ENCODE measurements around the gene APAF1.

The APAF1 gene

DNA sequence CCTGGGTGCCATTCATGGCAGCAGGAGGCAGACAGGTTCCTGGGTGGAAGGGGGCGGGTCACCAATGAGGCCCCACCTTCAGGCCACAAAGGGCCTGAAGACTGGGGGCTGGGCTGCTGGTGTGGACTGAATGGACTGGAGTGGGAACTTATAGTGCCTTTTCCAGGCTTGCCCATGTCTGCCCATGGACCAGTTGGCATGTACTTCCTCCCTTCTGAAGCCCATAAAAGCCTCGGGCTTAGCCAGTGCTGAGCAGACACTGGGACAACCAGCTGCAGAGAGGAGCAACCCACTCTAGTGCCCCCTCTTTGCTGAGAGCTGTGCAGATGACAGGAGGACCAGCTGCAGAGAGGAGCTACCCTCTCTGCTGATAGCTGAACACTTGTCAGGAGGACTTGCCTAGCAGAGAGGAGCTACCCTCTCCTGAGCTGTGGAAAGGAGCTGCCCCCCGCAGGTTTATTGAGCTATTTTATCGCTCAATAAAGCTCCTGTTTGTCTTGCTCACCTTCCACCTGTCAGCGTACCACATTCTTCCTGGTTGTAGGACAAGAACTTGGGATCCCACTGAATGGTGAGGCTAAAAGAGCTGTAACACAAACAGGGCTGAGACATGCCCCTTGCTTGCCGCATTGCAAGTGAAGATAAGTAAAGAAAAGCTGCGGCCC lies 34.0 kb downstream of the APAF1 start:
- Histone ChIP-seq H3K27ac (ENCODE audit: extremely low read depth, low read depth, low read length) (no peak overlapping the region), H3K9me3 (ENCODE audit: control insufficient read depth, insufficient read depth, low read depth, low read length) (no peaks in the 10 kb centered on the region), H3K4me1 (ENCODE audit: control insufficient read depth, insufficient read depth, low read length) (no peaks in the 10 kb centered on the region), H3K4me3 (ENCODE audit: low read depth, low read length) (no peak overlapping the region), H3K36me3 (ENCODE audit: control insufficient read depth in 2 of 2, insufficient read depth in 1 of 2, low read length in 2 of 2) (peaks cover 34 to 76% of the 10 kb centered on the region in 2 experiments)
- TF ChIP-seq TRIM28 (IDR thresholded peaks at IDR 0.05; ENCODE audit: borderline replicate concordance, low read length) (no peak), ZNF146 (tag by site-specific recombination; IDR thresholded peaks at IDR 0.05) (no peak), ZNF341 (tag by site-specific recombination; IDR thresholded peaks at IDR 0.05; ENCODE audit: low read depth) (no peak), ZSCAN23 (tag by site-specific recombination; IDR thresholded peaks at IDR 0.05) (no peak), ZNF24 (tag by site-specific recombination; IDR thresholded peaks at IDR 0.05) (no peak), ZNF521 (tag by site-specific recombination; IDR thresholded peaks at IDR 0.05) (no peak), ZFP3 (tag by site-specific recombination; IDR thresholded peaks at IDR 0.05; ENCODE audit: low read depth) (no peak), ZFP37 (tag by site-specific recombination; IDR thresholded peaks at IDR 0.05) (no peak), ZFP41 (tag by site-specific recombination; IDR thresholded peaks at IDR 0.05; ENCODE audit: borderline replicate concordance) (no peak), ZNF48 (tag by site-specific recombination; IDR thresholded peaks at IDR 0.05) (no peak), ZNF169 (tag by site-specific recombination; IDR thresholded peaks at IDR 0.05) (no peak)
- TF ChIP-seq, protein P1, sequence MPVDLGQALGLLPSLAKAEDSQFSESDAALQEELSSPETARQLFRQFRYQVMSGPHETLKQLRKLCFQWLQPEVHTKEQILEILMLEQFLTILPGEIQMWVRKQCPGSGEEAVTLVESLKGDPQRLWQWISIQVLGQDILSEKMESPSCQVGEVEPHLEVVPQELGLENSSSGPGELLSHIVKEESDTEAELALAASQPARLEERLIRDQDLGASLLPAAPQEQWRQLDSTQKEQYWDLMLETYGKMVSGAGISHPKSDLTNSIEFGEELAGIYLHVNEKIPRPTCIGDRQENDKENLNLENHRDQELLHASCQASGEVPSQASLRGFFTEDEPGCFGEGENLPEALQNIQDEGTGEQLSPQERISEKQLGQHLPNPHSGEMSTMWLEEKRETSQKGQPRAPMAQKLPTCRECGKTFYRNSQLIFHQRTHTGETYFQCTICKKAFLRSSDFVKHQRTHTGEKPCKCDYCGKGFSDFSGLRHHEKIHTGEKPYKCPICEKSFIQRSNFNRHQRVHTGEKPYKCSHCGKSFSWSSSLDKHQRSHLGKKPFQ (tag by site-specific recombination; IDR thresholded peaks at IDR 0.05): no peak
- TF ChIP-seq, protein P2, sequence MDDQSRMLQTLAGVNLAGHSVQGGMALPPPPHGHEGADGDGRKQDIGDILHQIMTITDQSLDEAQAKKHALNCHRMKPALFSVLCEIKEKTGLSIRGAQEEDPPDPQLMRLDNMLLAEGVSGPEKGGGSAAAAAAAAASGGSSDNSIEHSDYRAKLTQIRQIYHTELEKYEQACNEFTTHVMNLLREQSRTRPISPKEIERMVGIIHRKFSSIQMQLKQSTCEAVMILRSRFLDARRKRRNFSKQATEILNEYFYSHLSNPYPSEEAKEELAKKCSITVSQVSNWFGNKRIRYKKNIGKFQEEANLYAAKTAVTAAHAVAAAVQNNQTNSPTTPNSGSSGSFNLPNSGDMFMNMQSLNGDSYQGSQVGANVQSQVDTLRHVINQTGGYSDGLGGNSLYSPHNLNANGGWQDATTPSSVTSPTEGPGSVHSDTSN (CRISPR knock-in tag; IDR thresholded peaks at IDR 0.05): no peak
- POLR2A ChIA-PET: interaction anchor here (0.6 to 1.4 kb wide), 2 partner anchors 36 to 85 kb away, joined by 3 read pairs; no protein-coding TSS in a partner anchor
- CTCF ChIA-PET: interaction anchor here (0.6 to 1.7 kb wide), 2 partner anchors 107 to 188 kb away, joined by 3 to 4 read pairs; no protein-coding TSS in a partner anchor

DNA sequence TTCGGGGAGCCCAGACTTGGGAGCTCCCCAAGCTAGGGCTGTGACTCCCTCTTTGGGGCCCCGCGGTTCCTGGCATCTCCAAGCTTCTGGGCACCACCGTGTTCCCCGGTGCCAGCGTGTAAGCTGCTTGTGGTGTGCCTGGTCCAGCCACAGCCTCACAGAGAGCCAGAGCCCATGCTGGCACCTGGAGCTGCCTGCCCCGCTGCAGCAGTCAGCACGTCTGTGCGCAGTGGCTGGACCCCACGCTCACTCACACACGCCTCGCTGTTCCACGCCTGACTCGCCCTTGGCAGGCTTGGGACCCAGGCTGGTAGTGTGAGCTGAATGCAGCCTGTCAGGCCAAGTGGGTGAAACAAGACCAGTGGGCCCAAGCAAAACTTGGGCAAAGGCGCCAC lies 34.5 kb downstream of the APAF1 start:
- TF ChIP-seq ZNF37A (tag by site-specific recombination; IDR thresholded peaks at IDR 0.05): no peak
- no peak for TF ChIP-seq ZNF791 (tag by site-specific recombination; IDR thresholded peaks at IDR 0.05)
- no peak for TF ChIP-seq ZNF211 (tag by site-specific recombination; IDR thresholded peaks at IDR 0.05; ENCODE audit: low read depth)
- peaks cover 36 to 74% of the 10 kb centered on the region in 2 experiments for H3K36me3 ChIP-seq (ENCODE audit: control insufficient read depth in 2 of 2, insufficient read depth in 1 of 2, low read length in 2 of 2)
- ChIA-PET CTCF (interaction anchor here (0.6 kb wide), 1 partner anchor 189 kb away, joined by 3 read pairs; no protein-coding TSS in a partner anchor), POLR2A (interaction anchor here (1.4 kb wide), 1 partner anchor 85 kb away, joined by 3 read pairs; no protein-coding TSS in a partner anchor)
- H3K4me1 ChIP-seq (ENCODE audit: control insufficient read depth, insufficient read depth, low read length): no peaks in the 10 kb centered on the region
- no peak overlapping the region for H3K27ac ChIP-seq (ENCODE audit: extremely low read depth, low read depth, low read length)
- no peak overlapping the region for H3K4me3 ChIP-seq (ENCODE audit: low read depth, low read length)
- no peaks in the 10 kb centered on the region for H3K9me3 ChIP-seq (ENCODE audit: control insufficient read depth, insufficient read depth, low read depth, low read length)

DNA sequence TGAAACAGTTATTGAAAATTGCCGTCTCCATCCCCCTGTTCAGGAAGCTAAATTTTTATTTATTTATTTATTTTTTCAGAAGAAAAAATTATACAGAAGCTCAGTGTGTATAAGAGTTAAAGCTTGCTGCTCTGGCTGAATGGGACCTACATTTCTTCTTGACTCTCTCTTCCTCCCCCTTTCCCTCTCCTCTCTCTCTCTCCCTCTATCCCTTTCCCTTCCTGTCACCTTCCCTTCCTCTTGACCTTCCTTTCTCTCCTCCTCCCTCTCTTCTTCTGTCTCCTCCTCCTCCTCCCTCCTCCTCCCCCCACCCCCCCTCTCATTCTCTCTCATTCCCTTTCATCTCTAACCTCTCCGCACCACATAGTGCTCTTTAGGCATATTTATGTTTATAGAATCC lies 39.1 kb downstream of the APAF1 start:
- TF ChIP-seq SP2 (tag by site-specific recombination; IDR thresholded peaks at IDR 0.05) (no peak), GLIS1 (tag by site-specific recombination; IDR thresholded peaks at IDR 0.05) (no peak), ZNF155 (tag by site-specific recombination; IDR thresholded peaks at IDR 0.05) (no peak), MEIS1 (CRISPR knock-in tag; IDR thresholded peaks at IDR 0.05; ENCODE audit: borderline replicate concordance) (no peak), PRDM1 (tag by site-specific recombination; IDR thresholded peaks at IDR 0.05) (peak; percentile 95), ZNF214 (tag by site-specific recombination; IDR thresholded peaks at IDR 0.05; ENCODE audit: borderline replicate concordance) (no peak), ZNF138 (tag by site-specific recombination; IDR thresholded peaks at IDR 0.05; ENCODE audit: borderline replicate concordance) (no peak), WT1 (tag by site-specific recombination; IDR thresholded peaks at IDR 0.05) (no peak)
- Histone ChIP-seq H3K36me3 (ENCODE audit: control insufficient read depth in 2 of 2, insufficient read depth in 1 of 2, low read length in 2 of 2) (peaks cover 49 to 76% of the 10 kb centered on the region in 2 experiments), H3K27ac (ENCODE audit: extremely low read depth, low read depth, low read length) (no peak overlapping the region), H3K4me3 (ENCODE audit: low read depth, low read length) (no peak overlapping the region), H3K4me1 (ENCODE audit: control insufficient read depth, insufficient read depth, low read length) (no peaks in the 10 kb centered on the region), H3K9me3 (ENCODE audit: control insufficient read depth, insufficient read depth, low read depth, low read length) (no peaks in the 10 kb centered on the region)
- CTCF ChIA-PET: interaction anchor here (1.2 kb wide), 1 partner anchor 30 kb away, joined by 3 read pairs; no protein-coding TSS in a partner anchor
- POLR2A ChIA-PET: no interaction called here
